ENCODE data around the gene DSTYK. TPM values are rescaled to one million over a fixed set of nuclear protein-coding genes. Genes with fewer than 3 reads are reported as not detected.

The DSTYK gene
- polyA plus RNA-seq, 1 experiment, result 16.7 TPM

DNA sequence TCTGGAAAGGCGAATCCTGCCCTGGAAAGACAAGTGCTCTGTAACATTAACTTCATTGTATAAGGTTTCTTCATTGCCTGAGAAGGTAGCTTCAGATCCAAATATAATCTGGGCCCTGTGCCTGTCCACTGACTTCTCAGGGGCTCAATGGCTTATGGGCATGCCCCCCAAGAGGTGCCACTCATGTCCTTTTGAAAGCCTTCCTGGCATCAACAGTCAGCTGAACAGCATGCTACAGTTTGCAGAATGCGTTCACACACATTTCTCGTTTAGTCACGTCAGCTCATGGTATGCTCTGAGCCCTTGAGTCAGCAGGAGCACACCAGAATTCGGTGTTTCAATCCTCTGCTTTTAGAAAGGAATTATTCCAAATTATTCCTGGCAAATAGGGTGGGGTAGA is 40.1 kb upstream of the DSTYK start:
- TF ChIP-seq, protein P1, sequence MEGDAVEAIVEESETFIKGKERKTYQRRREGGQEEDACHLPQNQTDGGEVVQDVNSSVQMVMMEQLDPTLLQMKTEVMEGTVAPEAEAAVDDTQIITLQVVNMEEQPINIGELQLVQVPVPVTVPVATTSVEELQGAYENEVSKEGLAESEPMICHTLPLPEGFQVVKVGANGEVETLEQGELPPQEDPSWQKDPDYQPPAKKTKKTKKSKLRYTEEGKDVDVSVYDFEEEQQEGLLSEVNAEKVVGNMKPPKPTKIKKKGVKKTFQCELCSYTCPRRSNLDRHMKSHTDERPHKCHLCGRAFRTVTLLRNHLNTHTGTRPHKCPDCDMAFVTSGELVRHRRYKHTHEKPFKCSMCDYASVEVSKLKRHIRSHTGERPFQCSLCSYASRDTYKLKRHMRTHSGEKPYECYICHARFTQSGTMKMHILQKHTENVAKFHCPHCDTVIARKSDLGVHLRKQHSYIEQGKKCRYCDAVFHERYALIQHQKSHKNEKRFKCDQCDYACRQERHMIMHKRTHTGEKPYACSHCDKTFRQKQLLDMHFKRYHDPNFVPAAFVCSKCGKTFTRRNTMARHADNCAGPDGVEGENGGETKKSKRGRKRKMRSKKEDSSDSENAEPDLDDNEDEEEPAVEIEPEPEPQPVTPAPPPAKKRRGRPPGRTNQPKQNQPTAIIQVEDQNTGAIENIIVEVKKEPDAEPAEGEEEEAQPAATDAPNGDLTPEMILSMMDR (IDR thresholded peaks at IDR 0.05; ENCODE audit: low read depth, low read length), result no peak
- ChIA-PET CTCF (interaction anchor here (0.6 to 2.7 kb wide), 5 partner anchors 22 to 444 kb away, joined by 3 to 16 read pairs (median 8); partner anchors contain the start of gene TMCC2), POLR2A (no interaction called here)
- no peak overlapping the region for H3K27ac ChIP-seq (ENCODE audit: low read depth, low read length)
- no peak for DNase-seq (ENCODE audit: low read depth, low spot score)
- H3K27me3 ChIP-seq (ENCODE audit: control insufficient read depth, insufficient read depth, low read length), result no peaks in the 10 kb centered on the region
- no peak overlapping the region for H3K4me3 ChIP-seq (ENCODE audit: low read depth, low read length)
- H3K9me3 ChIP-seq (ENCODE audit: control insufficient read depth, insufficient read depth, low read length), result no peaks in the 10 kb centered on the region

DNA sequence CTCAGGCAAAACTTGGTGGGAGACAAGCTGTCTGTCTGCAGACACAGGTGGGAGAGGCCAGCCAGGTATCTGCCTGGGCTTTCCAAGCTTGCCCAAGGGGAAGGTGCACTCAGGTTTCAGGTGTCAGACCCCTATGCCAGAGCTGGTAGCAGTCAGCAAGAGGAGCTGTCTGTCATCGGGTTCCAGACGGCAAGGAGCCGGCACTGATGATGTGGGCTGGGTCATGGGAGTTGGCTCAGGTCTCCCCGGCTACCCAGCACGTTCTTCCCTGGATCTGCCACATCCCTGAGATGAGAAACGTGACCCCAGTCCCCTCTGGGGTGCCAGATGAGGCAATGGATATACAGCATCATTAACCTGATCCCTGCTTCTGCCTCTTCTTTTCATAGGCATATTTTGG is 39.2 kb upstream of the DSTYK start:
- ChIA-PET CTCF (interaction anchor here (0.9 to 2.7 kb wide), 4 partner anchors 21 to 189 kb away, joined by 3 to 15 read pairs (median 6); partner anchors contain the start of gene TMCC2), POLR2A (interaction anchor here (1.1 kb wide), 1 partner anchor 108 kb away, joined by 3 read pairs; no protein-coding TSS in a partner anchor)
- Histone ChIP-seq H3K4me3 (ENCODE audit: low read depth, low read length) (no peak overlapping the region), H3K9me3 (ENCODE audit: control insufficient read depth, insufficient read depth, low read length) (no peaks in the 10 kb centered on the region), H3K27me3 (ENCODE audit: control insufficient read depth, insufficient read depth, low read length) (no peaks in the 10 kb centered on the region), H3K27ac (ENCODE audit: low read depth, low read length) (no peak overlapping the region)
- TF ChIP-seq, protein P1 (IDR thresholded peaks at IDR 0.05; ENCODE audit: low read depth, low read length), result no peak
- no peak for DNase-seq (ENCODE audit: low read depth, low spot score)

GRCh38 chr1:205249651-205250050 is 38.1 kb upstream of the DSTYK start:
- H3K27ac ChIP-seq (ENCODE audit: low read depth, low read length), result peak overlapping the region; percentile 39
- no peak overlapping the region for H3K4me3 ChIP-seq (ENCODE audit: low read depth, low read length)
- no peak for DNase-seq (ENCODE audit: low read depth, low spot score)
- no peaks in the 10 kb centered on the region for H3K9me3 ChIP-seq (ENCODE audit: control insufficient read depth, insufficient read depth, low read length)
- ChIA-PET POLR2A (interaction anchor here (0.9 kb wide), 1 partner anchor 22 kb away, joined by 3 read pairs; the partner anchor contains the start of gene TMCC2), CTCF (no interaction called here)
- no peaks in the 10 kb centered on the region for H3K27me3 ChIP-seq (ENCODE audit: control insufficient read depth, insufficient read depth, low read length)
- TF ChIP-seq, protein P1 (IDR thresholded peaks at IDR 0.05; ENCODE audit: low read depth, low read length), result no peak

GRCh38 chr1:205248793-205249601 is 37.5 kb upstream of the DSTYK start:
- CTCF ChIA-PET, result interaction anchor here (1.3 kb wide), 1 partner anchor 19 kb away, joined by 3 read pairs; no protein-coding TSS in a partner anchor
- Histone ChIP-seq H3K4me3 (ENCODE audit: low read depth, low read length) (no peak overlapping the region), H3K27me3 (ENCODE audit: control insufficient read depth, insufficient read depth, low read length) (no peaks in the 10 kb centered on the region), H3K9me3 (ENCODE audit: control insufficient read depth, insufficient read depth, low read length) (no peaks in the 10 kb centered on the region), H3K27ac (ENCODE audit: low read depth, low read length) (no peak overlapping the region)
- DNase-seq (ENCODE audit: low read depth, low spot score), result peak; percentile 51
- POLR2A ChIA-PET, result interaction anchor here (0.9 kb wide), 1 partner anchor 21 kb away, joined by 3 read pairs; the partner anchor contains the start of gene TMCC2
- TF ChIP-seq, protein P1 (IDR thresholded peaks at IDR 0.05; ENCODE audit: low read depth, low read length), result no peak

Measured in AG04450 (cell line).